ENCODE measurements around the gene H19. TPM values are rescaled to one million over a fixed set of nuclear protein-coding genes. Genes with fewer than 3 reads are reported as not detected.

The H19 gene
- polyA plus RNA-seq, 1 donor from 2014 or later = not detected

Other genes with a start within 250 kb of the H19 start
- 0.06 TPM for gene IFITM10, start 247.2 kb downstream of the H19 start, polyA plus RNA-seq
- 78.7 TPM for gene CTSD, start 233.9 kb downstream of the H19 start, polyA plus RNA-seq
- not detected for gene SYT8, start 162.9 kb downstream of the H19 start, polyA plus RNA-seq
- 8.0 TPM for gene TNNI2, start 158.9 kb downstream of the H19 start, polyA plus RNA-seq
- gene LSP1, start 144.8 kb downstream of the H19 start, polyA plus RNA-seq = 841 TPM
- 0.60 TPM for gene PRR33, start 105.9 kb downstream of the H19 start, polyA plus RNA-seq
- 0.23 TPM for gene TNNT3, start 78.1 kb downstream of the H19 start, polyA plus RNA-seq
- gene MRPL23, start 50.5 kb downstream of the H19 start, polyA plus RNA-seq = 36.2 TPM
- not detected for gene IGF2, start 141.5 kb upstream of the H19 start, polyA plus RNA-seq
- gene INS, start 163.4 kb upstream of the H19 start, polyA plus RNA-seq = not detected
- gene TH, start 174.0 kb upstream of the H19 start, polyA plus RNA-seq = not detected

Measured in IgD-negative memory B cell (primary cell).